HG02642 (cell line): Measurements from ENCODE around the gene CEP350.

Experiments used
- ATAC-seq: cut with Tn5 transposase; IDR thresholded peaks from one replicate; pipeline ENCODE4 v1.9.1; 2021; ENCODE audit warnings: mild to moderate bottlenecking; ENCODE audit not compliant: unreplicated experiment, poor library complexity

Gene CEP350

DNA sequence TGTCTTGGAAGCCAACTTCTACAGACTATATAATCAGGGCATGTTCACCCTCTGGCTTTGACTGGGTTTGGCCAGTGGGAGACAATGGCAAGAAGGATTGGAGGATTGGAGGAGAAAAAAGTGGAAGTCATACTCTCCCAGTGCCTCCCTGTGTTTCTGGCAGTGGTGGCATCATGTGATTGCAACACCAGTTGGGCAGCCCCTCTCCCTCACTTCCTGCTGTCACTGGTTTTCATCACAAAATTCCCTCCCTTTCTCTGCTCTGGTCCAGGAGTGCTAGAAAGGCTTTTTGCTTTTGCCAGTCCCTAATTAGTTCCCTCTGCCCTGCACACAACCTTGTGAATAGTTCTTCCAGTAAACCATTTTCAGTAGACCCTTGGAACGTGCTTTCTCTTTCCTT is 196.4 kb downstream of the CEP350 start:
- no peak for ATAC-seq

DNA sequence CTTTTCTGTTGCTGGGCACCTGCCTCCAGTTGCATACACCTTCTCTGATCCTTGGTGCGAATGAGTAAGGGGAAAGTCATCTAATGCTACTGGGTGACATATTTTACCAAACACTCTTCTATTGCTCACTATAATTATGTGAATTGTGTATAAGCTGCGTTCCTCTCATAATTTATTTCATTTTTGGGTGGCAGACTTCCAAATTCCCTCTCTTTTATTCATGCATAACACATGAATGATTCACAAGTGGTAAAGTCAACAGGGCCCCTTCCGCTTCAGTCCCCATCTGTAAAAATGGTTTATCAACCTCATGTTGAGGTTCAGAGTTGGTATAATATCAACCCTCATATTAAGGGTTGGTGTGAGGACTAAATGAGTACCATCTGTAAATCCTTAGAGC is 196.9 kb downstream of the CEP350 start:
- ATAC-seq: no peak

DNA sequence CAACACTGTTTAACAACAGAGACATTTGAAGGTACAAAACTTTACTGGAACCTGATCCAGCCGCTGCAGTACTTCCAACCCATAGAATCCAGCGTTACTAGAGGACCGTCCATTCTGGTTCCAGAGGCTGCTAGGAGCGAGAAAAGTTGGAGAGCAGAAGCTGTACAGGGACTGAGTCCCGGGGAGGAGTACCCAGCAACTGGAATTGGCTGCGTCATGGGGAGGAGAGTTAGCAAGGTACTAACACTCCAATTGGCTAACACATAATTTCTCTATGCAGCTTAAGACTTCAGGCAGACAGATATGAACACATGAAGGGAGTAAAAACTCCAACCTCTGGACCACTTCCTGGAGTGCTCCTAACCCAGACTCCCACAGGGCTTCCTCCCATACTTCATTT is 198.0 kb downstream of the CEP350 start:
- ATAC-seq: no peak

DNA sequence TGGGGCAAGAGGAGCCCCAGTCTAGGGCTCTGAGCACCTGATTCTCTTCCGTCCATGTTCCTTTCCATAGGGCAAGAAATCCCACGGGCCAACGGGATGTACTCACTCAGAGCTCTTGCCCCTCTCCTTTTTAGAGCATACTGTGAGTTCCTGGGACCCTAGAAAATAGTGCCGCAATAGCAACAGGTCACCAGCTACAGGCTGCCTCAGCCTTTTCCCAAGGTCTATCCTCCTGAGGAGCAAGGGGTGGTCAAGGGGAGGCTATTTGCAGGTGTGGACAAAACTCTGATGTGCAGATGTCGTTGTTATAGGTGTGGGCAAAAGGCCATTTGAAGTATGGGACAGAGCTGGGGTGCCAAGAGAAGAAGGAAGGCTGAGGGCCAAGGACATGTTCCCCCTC is 198.4 kb downstream of the CEP350 start:
- ATAC-seq: no peak

DNA sequence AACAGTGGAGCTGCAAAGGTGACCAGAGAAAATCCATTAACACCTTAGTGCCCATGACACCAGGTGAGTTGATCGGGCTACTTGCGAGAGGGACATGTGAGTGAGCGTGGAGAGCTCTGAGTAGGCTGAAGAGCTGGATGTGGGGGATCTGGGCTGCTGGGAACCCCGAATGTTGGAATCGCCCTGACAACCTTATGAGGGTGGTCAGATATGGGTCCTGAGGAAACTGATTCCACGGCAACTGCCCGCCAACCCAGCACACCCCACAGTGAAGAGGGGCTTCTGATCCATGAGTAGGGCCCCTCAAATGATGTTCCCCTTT is 199.4 kb downstream of the CEP350 start:
- ATAC-seq: no peak

DNA sequence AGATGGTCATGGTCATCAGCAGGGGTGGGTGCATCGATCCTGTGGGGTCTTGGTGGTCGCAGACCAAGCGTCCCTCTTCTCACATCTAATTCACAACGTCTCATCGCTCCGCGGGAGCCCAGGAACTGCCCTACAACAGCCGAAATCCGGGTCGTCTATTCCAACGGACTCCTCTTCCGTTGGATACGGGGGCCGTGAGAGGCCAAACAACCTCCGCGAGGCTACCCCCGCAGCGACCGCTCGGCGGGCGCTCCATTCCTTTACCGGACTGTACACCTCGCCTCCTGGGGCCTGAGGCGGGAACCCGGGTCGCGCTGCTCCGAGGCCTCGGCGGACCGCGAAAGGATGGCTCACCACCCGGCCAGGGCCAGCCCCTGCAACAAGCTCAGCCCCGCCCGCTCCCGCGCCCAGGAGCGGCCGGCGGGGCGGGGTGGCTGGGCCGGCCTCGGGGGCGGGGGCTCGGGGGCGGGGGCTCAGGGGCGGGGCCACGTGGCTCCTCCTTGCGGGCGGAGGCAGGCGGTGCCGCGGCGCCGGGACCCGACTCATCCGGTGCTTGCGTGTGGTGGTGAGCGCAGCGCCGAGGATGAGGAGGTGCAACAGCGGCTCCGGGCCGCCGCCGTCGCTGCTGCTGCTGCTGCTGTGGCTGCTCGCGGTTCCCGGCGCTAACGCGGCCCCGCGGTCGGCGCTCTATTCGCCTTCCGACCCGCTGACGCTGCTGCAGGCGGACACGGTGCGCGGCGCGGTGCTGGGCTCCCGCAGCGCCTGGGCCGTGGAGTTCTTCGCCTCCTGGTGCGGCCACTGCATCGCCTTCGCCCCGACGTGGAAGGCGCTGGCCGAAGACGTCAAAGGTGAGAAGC is 199.9 kb downstream of the CEP350 start, which contains the start of gene QSOX1:
QSOX1 (plus strand) TSS at position 545 of the 857 bp plus-strand sequence; CDS start at position 584, 39 bp downstream.
- peak; percentile 92 for ATAC-seq

DNA sequence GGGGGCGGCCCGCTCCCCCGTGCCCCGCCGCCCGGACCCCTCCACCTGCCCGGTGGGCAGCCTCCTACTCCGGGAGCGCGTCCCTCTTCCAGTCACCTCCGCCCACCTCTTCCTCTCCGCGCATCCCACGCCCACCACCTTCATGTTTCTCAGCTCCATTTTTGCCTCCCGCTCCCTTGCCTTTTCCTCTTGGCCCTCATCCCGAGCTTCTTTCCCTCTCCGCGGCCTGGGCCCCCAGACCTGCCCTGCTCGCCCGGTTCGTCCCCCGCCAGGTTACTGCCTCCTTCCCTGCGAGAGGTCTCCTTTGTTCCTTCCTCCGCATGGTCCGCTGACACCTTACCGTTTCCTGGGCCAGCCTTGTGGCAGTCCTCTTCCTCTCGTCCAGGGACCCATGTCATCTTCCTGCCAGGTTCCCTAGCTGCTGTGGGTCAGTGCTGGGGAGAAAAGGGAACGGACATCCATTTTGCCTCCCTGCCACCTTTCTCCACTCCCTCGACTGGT is 200.6 kb downstream of the CEP350 start:
- no peak for ATAC-seq

DNA sequence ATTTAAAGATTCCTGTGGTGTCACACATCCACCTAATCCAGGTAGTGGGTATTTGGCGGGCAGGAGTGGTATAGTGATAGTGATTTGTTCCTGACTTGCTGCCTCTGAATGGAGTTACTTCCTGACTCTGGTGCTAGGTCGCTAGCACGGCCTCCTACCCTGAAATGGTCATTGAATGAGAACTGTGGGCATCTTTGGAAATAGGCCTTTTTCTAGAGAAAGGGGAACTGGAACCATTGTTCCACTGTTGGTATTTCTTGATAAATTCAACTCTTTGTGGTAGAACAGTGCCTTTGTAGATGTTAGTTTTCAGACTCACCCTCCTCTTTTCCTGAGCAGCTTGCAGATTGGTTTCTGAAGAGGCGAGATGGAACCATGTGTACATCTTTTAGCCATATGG is 201.6 kb downstream of the CEP350 start:
- ATAC-seq: no peak

DNA sequence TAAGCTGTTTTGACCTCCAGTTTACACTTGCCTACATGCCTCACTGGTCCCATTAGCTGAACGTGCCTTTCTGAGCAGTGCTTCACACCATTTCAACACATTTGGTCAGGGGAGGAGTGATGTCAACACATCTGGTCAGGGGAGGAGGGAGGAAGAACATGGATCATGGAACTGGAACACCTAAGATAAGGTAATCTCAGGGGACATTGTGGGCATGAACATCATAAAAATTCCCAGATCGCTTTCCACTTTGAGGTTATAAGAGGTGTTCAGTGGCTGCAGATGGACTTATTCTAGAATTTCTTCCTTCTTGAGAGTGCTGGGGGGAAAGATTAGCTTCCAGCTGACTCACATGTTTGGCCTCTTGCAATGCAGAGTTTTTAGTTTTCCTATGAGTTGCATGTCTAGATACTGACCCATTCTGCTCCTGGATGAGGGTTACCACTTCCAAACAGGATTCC is 202.1 kb downstream of the CEP350 start:
- ATAC-seq: no peak

DNA sequence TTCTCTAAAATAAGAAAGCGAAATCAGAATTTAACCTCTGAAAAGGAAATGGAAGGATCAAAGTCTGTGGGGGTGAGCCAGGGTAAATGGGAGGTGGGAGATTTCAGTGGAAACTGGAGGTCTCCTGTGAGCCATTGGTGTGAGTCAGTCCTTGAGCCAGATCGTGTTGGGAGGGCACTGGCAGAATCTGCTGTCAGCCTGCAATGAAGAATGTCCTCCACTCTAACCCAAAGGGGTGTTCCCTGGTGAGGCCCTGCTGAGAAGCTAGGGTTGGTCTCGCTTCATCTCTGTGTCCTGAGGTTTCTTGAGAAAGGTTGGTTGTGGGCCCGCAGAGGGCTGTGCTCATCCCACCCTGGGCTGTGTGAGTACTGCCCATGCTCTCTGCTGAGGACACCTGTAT is 202.5 kb downstream of the CEP350 start:
- ATAC-seq: no peak

DNA sequence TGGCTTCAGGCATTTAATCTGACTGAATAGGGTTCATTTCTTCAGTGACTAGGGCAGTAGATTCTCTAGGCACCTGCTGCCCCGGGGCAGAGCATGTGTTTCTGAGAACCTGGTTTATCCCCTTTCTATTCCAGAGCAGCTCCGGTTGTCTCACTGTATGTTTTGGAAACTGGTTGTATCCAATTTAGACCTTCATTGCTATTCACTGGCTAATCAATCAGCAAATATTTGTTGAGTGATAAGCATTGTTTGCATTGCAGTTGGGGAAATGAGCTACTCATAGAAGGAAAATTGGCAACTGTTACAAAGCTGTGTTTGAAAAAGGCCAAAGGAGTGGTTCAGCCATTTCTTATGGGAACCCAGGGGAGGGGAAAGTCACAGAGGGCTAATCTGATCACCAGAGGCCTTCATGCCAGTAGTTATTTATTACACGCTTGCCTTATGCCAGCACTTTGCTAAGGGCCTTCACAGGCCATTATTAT is 203.0 kb downstream of the CEP350 start:
- no peak for ATAC-seq

DNA sequence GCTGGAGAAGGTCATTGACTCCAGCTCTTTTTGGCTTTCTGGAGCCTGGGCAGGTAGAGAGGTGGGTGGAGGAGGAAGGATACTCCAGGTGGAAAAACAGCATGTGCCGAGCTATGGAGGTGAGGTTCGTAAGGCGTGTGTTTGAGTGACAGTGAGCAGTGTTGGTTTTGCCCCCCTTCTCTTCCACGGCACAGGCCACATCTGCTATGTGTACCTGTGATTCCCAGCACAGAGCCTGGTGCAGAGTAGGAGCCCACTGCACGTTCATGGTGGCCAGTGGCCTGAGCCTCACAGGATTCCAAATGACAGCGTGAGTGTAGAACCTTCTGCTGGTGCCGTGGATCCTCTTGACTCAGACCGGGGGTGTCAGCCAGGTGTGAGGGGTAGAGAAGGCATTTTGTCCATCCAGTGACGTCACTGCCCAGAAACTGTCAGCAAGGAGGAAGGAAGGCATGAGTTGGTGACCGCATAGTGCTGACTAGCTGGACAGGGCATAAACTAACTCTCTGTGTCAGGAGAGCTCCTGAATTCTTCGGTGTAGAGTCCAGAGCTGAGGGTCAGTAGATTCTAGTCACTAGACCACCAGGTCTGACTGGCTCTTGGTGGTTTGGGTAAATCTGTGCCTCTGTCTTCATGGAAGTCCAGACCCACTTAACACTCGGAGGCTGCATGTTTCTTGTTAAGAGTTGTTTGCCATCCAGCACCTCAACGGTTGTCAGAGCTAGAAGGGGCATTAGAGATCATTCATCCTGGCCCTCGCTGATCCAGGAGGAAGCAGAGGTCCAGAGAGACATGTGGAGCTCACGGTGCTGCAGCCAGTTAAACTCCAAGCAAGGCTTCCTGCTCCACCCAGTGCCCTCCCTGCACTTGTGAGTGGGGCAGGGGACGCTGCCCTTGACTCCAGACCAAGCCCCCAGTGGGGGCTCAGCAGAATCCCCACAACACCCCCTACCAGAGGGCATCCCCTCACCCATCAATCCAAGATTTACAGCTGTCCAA is 203.8 kb downstream of the CEP350 start:
- ATAC-seq: no peak

DNA sequence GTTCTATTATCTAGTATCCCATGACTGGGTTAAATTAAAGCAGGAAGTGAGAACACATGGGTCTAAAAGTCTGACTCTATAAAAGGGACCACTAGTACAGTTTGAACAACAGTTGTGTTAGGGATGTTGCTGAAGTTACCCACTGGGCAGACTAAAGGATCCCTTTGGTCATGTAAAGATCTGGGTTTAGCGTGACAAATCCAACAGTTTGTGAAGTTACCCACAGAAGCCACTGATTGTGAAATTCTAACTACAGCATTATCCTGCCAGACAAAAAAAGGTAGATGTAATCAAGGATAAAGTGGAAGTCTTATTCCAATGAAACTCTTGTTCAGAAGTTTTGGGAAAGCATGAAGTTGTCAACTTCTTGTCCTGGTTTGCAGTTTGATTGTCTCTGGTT is 205.7 kb downstream of the CEP350 start:
- ATAC-seq: no peak

DNA sequence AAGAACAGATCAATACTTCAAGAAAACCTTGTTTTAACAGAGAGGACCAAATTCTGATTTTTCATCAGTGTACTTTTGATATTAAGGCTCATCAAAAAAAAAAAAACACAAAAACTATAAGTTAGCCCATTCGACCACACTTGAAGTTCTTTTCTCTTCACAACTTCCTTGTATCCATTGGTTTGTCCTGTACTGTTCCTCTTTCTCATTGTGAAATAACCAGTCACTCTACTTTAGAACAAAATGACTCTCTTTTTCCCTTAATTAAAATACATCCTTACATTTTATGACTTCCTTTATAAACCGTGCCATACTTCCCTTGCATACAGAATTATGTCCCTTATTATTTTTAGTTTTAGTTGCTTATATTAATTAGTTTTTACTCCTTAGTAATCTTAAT is 208.4 kb downstream of the CEP350 start:
- ATAC-seq: no peak
